ENCODE measurements around the gene RAD54L.
"Not testable (repeated sequence)": the region's sequence is repeated elsewhere in the genome, so short reads cannot be mapped to it uniquely, and the experiment has no call there.

The RAD54L gene

GRCh38 chr1:46325285-46326076, 77.9 kb downstream of the RAD54L start:
- DNase-seq, result not testable (repeated sequence)
